Uterus (tissue), 4 donors: Measurements from ENCODE around the gene MRC2. TPM values are rescaled to one million over a fixed set of nuclear protein-coding genes. Genes with fewer than 3 reads are reported as not detected.

Experiments used
- DNase-seq, 2 donors: peaks; one replicate each; pipeline ENCODE4 v3.0.0-alpha.2; 2019 to 2020
- H3K27ac ChIP-seq, 2 donors: fragments of 200-600 bp; sonication (generic); 1 replicate in 1 of 2; 2 replicates in 1 of 2; pipeline ENCODE4 v1.5.1; 2016 to 2018
- H3K27me3 ChIP-seq, 2 donors: fragments of 200-600 bp; sonication (generic); one replicate each; pipeline ENCODE4 v1.5.1; 2018 to 2019; ENCODE audit warnings: control low read depth in 1 of 2
- H3K36me3 ChIP-seq, 2 donors: fragments of 200-600 bp; sonication (generic); one replicate each; pipeline ENCODE4 v1.5.1; 2019; ENCODE audit warnings: control low read depth in 1 of 2
- H3K4me1 ChIP-seq, 2 donors: fragments of 200-600 bp; sonication (generic); one replicate each; pipeline ENCODE4 v1.5.1; 2018 to 2019; ENCODE audit warnings: control low read depth in 1 of 2
- H3K4me3 ChIP-seq, 2 donors: fragments of 200-600 bp; sonication (generic); 1 replicate in 1 of 2; 2 replicates in 1 of 2; pipeline ENCODE4 v1.5.1; 2018 to 2019; ENCODE audit warnings: mild to moderate bottlenecking in 1 of 2
- H3K9me3 ChIP-seq, 2 donors: fragments of 200-600 bp; sonication (generic); one replicate each; pipeline ENCODE4 v1.5.1; 2019; ENCODE audit warnings: control low read depth in 1 of 2
- POLR2A ChIP-seq, 2 donors: fragments of 450-650 bp; IDR thresholded peaks; one replicate each; pipeline ENCODE4 v1.6.1; 2016; ENCODE audit warnings: antibody characterized with exemption in 2 of 2, mild to moderate bottlenecking in 1 of 2, moderate library complexity in 1 of 2
- intact Hi-C: fragments of 100-400 bp; cut with DNase I; formaldehyde crosslinking; loops from one replicate; pipeline ENCODE4 v1.15.1; 2023; ENCODE audit warnings: low total_unique reads
- total RNA-seq, 4 donors: library from RNA; depleted of rRNA in 3 of 4; stranded (reverse); fragments of >200 nt in 3 of 4; gene quantifications; one replicate each; pipeline versions ENCODE4 v1.1.0 to v1.2.4, GENCODE V29; 2014 to 2023
- TF ChIP-seq, protein P1 (sequence below), 4 experiments: fragments of 200-600 bp in 2 of 4; fragments of 450-650 bp in 2 of 4; sonication (generic) in 2 of 4; IDR thresholded peaks; one replicate each; pipeline ENCODE4 v1.5.1; 2016 to 2019; ENCODE audit warnings: antibody characterized with exemption in 4 of 4, mild to moderate bottlenecking in 2 of 4, moderate library complexity in 1 of 4
- donor health status: DM: yes; HTN: yes; CAD: no.

The MRC2 gene
- total RNA-seq, 4 donors from 2014 or later, result 30.7 to 273 (median 102) TPM

DNA sequence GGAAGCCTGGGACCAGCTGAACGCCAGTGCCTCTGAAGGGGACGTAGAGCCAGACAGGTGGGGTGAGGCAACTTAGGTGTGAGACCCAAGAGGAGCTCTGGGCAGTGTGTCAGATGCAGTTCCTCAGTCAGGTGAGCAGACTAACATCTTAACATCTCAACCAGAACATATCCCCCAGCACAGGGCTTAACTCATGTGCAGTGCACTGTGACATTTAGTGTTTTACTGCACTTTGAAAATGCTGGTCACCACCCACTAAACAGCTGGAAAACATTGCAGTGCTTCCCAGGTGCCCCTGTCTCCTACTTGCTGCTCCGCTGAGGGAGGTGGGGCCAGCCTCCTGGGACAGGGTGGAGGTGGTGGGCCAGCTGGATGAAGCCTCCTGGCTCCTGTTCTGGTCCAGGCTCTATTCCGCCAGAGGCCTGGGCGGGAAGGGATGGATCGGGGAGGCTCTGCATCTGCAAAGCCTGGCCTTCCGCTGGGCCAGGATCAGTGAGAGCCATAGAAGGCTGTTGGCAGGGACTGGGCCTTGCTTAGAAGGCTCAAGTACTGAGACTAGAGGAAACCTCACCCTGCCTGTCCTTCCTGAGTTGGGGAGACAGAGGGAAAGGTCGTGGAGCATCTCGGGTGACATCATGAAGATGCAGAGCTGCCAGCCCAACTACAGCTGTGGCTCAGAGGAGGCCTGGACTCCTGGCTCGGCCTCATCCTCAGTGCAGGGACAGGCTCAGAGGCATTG is 7.9 kb upstream of the MRC2 start:
- DNase-seq, result no peak
- Histone ChIP-seq H3K36me3 (no peaks in the 10 kb centered on the region), H3K9me3 (no peaks in the 10 kb centered on the region), H3K27ac (peak overlapping the region in 1 of 2 donors; percentile 22), H3K4me1 (no peaks in the 10 kb centered on the region), H3K27me3 (no peaks in the 10 kb centered on the region), H3K4me3 (no peak overlapping the region)
- intact Hi-C loops, result no loop called here
- no peak for TF ChIP-seq POLR2A (IDR thresholded peaks at IDR 0.05)
- TF ChIP-seq, protein P1, sequence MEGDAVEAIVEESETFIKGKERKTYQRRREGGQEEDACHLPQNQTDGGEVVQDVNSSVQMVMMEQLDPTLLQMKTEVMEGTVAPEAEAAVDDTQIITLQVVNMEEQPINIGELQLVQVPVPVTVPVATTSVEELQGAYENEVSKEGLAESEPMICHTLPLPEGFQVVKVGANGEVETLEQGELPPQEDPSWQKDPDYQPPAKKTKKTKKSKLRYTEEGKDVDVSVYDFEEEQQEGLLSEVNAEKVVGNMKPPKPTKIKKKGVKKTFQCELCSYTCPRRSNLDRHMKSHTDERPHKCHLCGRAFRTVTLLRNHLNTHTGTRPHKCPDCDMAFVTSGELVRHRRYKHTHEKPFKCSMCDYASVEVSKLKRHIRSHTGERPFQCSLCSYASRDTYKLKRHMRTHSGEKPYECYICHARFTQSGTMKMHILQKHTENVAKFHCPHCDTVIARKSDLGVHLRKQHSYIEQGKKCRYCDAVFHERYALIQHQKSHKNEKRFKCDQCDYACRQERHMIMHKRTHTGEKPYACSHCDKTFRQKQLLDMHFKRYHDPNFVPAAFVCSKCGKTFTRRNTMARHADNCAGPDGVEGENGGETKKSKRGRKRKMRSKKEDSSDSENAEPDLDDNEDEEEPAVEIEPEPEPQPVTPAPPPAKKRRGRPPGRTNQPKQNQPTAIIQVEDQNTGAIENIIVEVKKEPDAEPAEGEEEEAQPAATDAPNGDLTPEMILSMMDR (IDR thresholded peaks at IDR 0.05), result no peak

- TF ChIP-seq, protein P1 (IDR thresholded peaks at IDR 0.05), result no peak
- TF ChIP-seq POLR2A (IDR thresholded peaks at IDR 0.05), result no peak
- intact Hi-C loops, result no loop called here
- no peaks in the 10 kb centered on the region for H3K27me3 ChIP-seq
- no peak for DNase-seq
- no peak overlapping the region for H3K4me3 ChIP-seq
- no peak overlapping the region for H3K27ac ChIP-seq
- no peaks in the 10 kb centered on the region for H3K36me3 ChIP-seq
- H3K4me1 ChIP-seq, result no peaks in the 10 kb centered on the region
- no peaks in the 10 kb centered on the region for H3K9me3 ChIP-seq
Observed at GRCh38 chr17:62621223-62621622, 6.2 kb upstream of the MRC2 start.

DNA sequence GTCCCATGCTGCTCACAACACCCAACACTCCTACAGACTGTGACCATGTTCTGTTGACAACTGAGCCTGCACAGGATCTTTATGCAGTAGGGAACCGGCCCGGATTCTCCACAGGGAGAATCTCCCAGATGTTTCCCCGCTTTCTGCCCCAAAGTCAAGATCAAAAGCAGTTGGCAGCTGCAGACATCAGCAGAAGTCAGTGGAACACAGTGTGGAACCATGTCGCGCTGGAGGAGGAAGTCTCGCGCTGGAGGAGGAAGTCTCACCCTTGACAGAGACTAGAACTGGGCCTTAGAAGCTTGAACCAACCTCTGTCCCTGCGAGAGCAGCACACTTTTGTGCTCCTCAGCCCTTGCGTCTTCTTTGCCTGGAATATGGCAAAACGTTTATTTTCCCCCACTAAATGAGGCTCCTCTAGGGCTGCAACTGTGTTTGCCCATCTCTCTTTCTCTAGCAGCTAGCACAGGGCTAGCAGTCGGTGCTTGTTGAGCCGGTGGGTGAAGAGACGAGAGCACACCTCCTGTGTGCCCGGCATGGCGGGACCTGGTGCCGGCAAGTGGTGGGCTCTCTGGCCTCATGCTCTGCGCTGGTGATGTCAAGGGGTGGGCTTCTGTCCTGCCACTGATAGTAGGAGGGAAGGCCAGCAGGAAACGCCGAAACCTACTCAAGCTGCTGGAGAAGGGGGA is 2.1 kb upstream of the MRC2 start:
- intact Hi-C loops, result no loop called here
- H3K27ac ChIP-seq, result peak overlapping the region; percentile 83 to 98
- DNase-seq, result no peak
- no peak overlapping the region for H3K4me3 ChIP-seq
- TF ChIP-seq, protein P1 (IDR thresholded peaks at IDR 0.05), result no peak
- TF ChIP-seq POLR2A (IDR thresholded peaks at IDR 0.05), result no peak
- peaks cover 0 to 10% of the 10 kb centered on the region in 2 donors for H3K4me1 ChIP-seq
- H3K27me3 ChIP-seq, result no peaks in the 10 kb centered on the region
- no peaks in the 10 kb centered on the region for H3K9me3 ChIP-seq
- no peaks in the 10 kb centered on the region for H3K36me3 ChIP-seq

- TF ChIP-seq POLR2A (IDR thresholded peaks at IDR 0.05), result no peak
- TF ChIP-seq, protein P1 (IDR thresholded peaks at IDR 0.05), result no peak
- Histone ChIP-seq H3K9me3 (no peaks in the 10 kb centered on the region), H3K36me3 (no peaks in the 10 kb centered on the region), H3K4me3 (no peak overlapping the region), H3K4me1 (peaks cover 0 to 10% of the 10 kb centered on the region in 2 donors), H3K27me3 (no peaks in the 10 kb centered on the region), H3K27ac (peak overlapping the region; percentile 83 to 98)
- DNase-seq, result no peak
- intact Hi-C loops, result no loop called here
Observed at GRCh38 chr17:62625870-62626200, 1.6 kb upstream of the MRC2 start.

DNA sequence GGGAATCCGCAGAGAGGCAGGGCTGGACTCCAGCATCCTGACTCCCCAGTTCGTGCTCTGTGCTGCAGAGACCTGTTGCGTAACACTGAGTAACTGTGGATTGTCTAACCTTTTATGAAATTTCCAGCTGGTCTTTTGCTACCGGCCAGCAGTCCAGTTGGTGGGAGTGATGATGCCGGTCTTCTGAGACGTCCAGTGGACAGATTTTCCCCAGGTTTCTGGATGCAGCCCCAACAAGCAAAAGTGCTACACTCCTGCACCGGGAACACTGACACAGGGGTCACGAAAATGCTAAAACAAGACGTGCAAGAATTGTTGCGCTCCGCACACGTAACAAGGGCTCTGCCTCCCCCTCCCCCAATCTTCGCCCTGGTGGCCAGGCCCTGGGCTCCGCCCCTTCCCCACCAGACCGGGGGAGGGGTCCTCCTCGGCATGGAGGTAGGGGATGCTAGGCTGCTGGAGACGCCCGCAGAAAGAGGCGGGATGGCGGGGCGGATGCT is 701 bp upstream of the MRC2 start:
- intact Hi-C loops, result no loop called here
- Histone ChIP-seq H3K4me1 (peaks cover 0 to 10% of the 10 kb centered on the region in 2 donors), H3K27me3 (no peaks in the 10 kb centered on the region), H3K27ac (peak overlapping the region; percentile 83 to 98), H3K36me3 (no peaks in the 10 kb centered on the region), H3K4me3 (peak overlapping the region; percentile 44 to 68), H3K9me3 (no peaks in the 10 kb centered on the region)
- peak; percentile 84 to 85 for DNase-seq
- TF ChIP-seq, protein P1 (IDR thresholded peaks at IDR 0.05), result no peak
- peak in 1 of 2 donors; percentile 29 for TF ChIP-seq POLR2A (IDR thresholded peaks at IDR 0.05)
